Measurements from ENCODE around the gene CFI.
A peak's percentile ranks its signal among the peaks of the same experiment; 100 is the strongest.

Gene CFI

GRCh38 chr4:109751852-109752251 lies 49.9 kb downstream of the CFI start:
- Histone ChIP-seq H3K4me1 (ENCODE audit: insufficient read depth, low read length, poor library complexity, severe bottlenecking) (no peaks in the 10 kb centered on the region), H3K4me3 (ENCODE audit: low read length, poor library complexity, severe bottlenecking) (no peak overlapping the region), H3K27me3 (ENCODE audit: insufficient read depth, low read length, poor library complexity, severe bottlenecking) (no peaks in the 10 kb centered on the region), H2AFZ (ENCODE audit: low read length) (no peak overlapping the region), H3K4me2 (ENCODE audit: low read depth, low read length, poor library complexity, severe bottlenecking) (no peak overlapping the region), H3K9ac (ENCODE audit: low read depth, low read length, poor library complexity, severe bottlenecking) (no peak overlapping the region), H4K20me1 (ENCODE audit: insufficient read depth, low read length, poor library complexity, severe bottlenecking) (no peaks in the 10 kb centered on the region), H3K9me3 (ENCODE audit: insufficient read depth, low read depth, low read length) (no peaks in the 10 kb centered on the region), H3K79me2 (ENCODE audit: insufficient read depth, low read length) (no peaks in the 10 kb centered on the region), H3K36me3 (ENCODE audit: insufficient read depth, low read length) (no peaks in the 10 kb centered on the region), H3F3A (ENCODE audit: low read depth) (no peaks in the 10 kb centered on the region), H3K9me2 (replicated peaks; ENCODE audit: low read depth, low read length) (no peaks in the 10 kb centered on the region)
- TF ChIP-seq EZH2phosphoT487 (IDR thresholded peaks at IDR 0.05; ENCODE audit: borderline replicate concordance), result no peak
- TF ChIP-seq CTCF (conservative IDR thresholded peaks at IDR 0.05; ENCODE audit: low read length), result no peak

DNA sequence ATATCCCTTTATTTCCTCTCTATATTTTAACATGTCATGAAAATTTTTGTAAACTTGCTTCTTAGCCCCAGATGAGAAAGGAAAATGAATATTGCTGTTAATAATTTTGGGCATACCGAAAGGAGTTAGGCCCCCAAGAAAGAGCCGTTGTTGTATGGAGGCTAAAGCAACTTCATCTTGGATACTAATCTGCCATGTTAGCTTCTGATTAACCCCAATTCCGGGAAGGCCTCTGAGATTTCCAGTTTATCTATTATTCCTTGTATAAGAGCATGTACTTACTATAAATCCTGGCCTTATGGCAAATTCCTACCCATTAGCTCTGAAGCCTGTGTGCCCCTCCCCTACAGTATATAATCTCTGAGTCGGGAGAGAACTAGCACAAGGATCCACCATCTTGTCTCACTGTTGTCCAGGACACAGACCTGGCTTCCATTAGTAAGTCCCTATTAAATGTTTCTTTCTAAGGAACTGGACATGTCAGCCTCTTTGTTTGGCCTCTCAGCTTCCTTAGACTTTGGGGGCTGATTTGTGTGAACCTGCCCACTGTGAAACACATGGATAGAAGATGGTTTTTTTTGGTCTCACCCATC lies 51.1 kb downstream of the CFI start:
- H3K36me3 ChIP-seq (ENCODE audit: insufficient read depth, low read length), result no peaks in the 10 kb centered on the region
- no peak overlapping the region for H3K9ac ChIP-seq (ENCODE audit: low read depth, low read length, poor library complexity, severe bottlenecking)
- no peaks in the 10 kb centered on the region for H3K9me2 ChIP-seq (replicated peaks; ENCODE audit: low read depth, low read length)
- H2AFZ ChIP-seq (ENCODE audit: low read length), result peak overlapping the region; percentile 20; the same call in 1 of the 2 replicates
- H3F3A ChIP-seq (ENCODE audit: low read depth), result no peaks in the 10 kb centered on the region
- no peaks in the 10 kb centered on the region for H4K20me1 ChIP-seq (ENCODE audit: insufficient read depth, low read length, poor library complexity, severe bottlenecking)
- no peaks in the 10 kb centered on the region for H3K79me2 ChIP-seq (ENCODE audit: insufficient read depth, low read length)
- H3K4me3 ChIP-seq (ENCODE audit: low read length, poor library complexity, severe bottlenecking), result no peak overlapping the region
- TF ChIP-seq CTCF (conservative IDR thresholded peaks at IDR 0.05; ENCODE audit: low read length), result no peak
- TF ChIP-seq EZH2phosphoT487 (IDR thresholded peaks at IDR 0.05; ENCODE audit: borderline replicate concordance), result no peak
- no peaks in the 10 kb centered on the region for H3K9me3 ChIP-seq (ENCODE audit: insufficient read depth, low read depth, low read length)
- no peaks in the 10 kb centered on the region for H3K27me3 ChIP-seq (ENCODE audit: insufficient read depth, low read length, poor library complexity, severe bottlenecking)
- no peak overlapping the region for H3K4me2 ChIP-seq (ENCODE audit: low read depth, low read length, poor library complexity, severe bottlenecking)
- no peaks in the 10 kb centered on the region for H3K4me1 ChIP-seq (ENCODE audit: insufficient read depth, low read length, poor library complexity, severe bottlenecking)

- Histone ChIP-seq H3K79me2 (ENCODE audit: insufficient read depth, low read length) (no peaks in the 10 kb centered on the region), H3K27me3 (ENCODE audit: insufficient read depth, low read length, poor library complexity, severe bottlenecking) (no peaks in the 10 kb centered on the region), H3K9ac (ENCODE audit: low read depth, low read length, poor library complexity, severe bottlenecking) (no peak overlapping the region), H3K9me3 (ENCODE audit: insufficient read depth, low read depth, low read length) (no peaks in the 10 kb centered on the region), H2AFZ (ENCODE audit: low read length) (no peak overlapping the region), H3F3A (ENCODE audit: low read depth) (no peaks in the 10 kb centered on the region), H3K4me1 (ENCODE audit: insufficient read depth, low read length, poor library complexity, severe bottlenecking) (no peaks in the 10 kb centered on the region), H3K4me3 (ENCODE audit: low read length, poor library complexity, severe bottlenecking) (no peak overlapping the region), H3K9me2 (replicated peaks; ENCODE audit: low read depth, low read length) (no peaks in the 10 kb centered on the region), H4K20me1 (ENCODE audit: insufficient read depth, low read length, poor library complexity, severe bottlenecking) (no peaks in the 10 kb centered on the region), H3K4me2 (ENCODE audit: low read depth, low read length, poor library complexity, severe bottlenecking) (no peak overlapping the region), H3K36me3 (ENCODE audit: insufficient read depth, low read length) (no peaks in the 10 kb centered on the region)
- TF ChIP-seq EZH2phosphoT487 (IDR thresholded peaks at IDR 0.05; ENCODE audit: borderline replicate concordance) (no peak), CTCF (conservative IDR thresholded peaks at IDR 0.05; ENCODE audit: low read length) (no peak)
These were observed 52.3 kb downstream of the CFI start for GRCh38 chr4:109749388-109750082.

Data from Loucy (cell line).